ENCODE measurements around the gene LIPE. TPM values are rescaled to one million over a fixed set of nuclear protein-coding genes. Genes with fewer than 3 reads are reported as not detected.

The LIPE gene
- total and polyA plus RNA-seq, 4 donors: 3.6 to 7.7 (median 4.5) TPM

DNA sequence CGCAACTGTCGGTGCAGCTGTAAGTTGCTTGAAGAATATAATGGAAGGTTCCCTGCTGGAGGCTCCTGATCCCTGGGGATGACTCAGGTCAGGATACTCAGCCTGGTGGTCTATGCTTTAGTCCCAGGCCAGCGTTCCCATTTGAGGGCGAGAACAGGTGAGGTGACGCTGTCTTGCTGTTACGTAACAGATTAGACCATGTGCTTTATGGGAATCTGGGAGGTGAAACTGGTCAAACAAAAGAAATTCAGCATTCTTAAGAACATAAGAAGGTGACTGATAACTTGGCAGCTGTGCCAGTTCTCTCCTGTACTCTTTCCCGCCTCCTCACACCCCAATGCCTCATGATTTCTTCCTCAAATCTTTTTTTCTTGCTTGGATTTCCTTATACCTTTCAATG lies 15.6 kb upstream of the LIPE start, which contains the start of gene CXCL17:
CXCL17 (minus strand) TSS at position 114 of the 400 bp plus-strand sequence. CDS start 114 bp downstream, outside the sequence.
- Histone ChIP-seq H3K36me3 (ENCODE audit: control insufficient read depth in 4 of 4, insufficient read depth in 4 of 4, low read length in 4 of 4) (no peaks in the 10 kb centered on the region), H3K27me3 (ENCODE audit: control insufficient read depth in 3 of 3, insufficient read depth in 3 of 3, low read length in 2 of 3) (no peaks in the 10 kb centered on the region), H3K9me3 (ENCODE audit: control insufficient read depth in 4 of 4, insufficient read depth in 3 of 4, low read length in 3 of 4) (no peaks in the 10 kb centered on the region), H3K9ac (ENCODE audit: insufficient read depth in 1 of 2, low read length in 2 of 2) (peak within 1 kb of the TSS in 1 of 2 donors; percentile 16), H3K4me3 (peak within 1 kb of the TSS; percentile 5), H3K27ac (ENCODE audit: low read depth in 1 of 2, low read length in 1 of 2) (peak within 1 kb of the TSS in 1 of 2 donors; percentile 82), H3K4me1 (ENCODE audit: control insufficient read depth in 5 of 5, insufficient read depth in 5 of 5, low read length in 5 of 5) (peaks cover 0 to 30% (median 0%) of the 10 kb centered on the region in 5 donors)
- WGBS, 2 donors: 68 to 69% methylated on average over 7 of the region's 7 CpGs
- TF ChIP-seq, protein P1, sequence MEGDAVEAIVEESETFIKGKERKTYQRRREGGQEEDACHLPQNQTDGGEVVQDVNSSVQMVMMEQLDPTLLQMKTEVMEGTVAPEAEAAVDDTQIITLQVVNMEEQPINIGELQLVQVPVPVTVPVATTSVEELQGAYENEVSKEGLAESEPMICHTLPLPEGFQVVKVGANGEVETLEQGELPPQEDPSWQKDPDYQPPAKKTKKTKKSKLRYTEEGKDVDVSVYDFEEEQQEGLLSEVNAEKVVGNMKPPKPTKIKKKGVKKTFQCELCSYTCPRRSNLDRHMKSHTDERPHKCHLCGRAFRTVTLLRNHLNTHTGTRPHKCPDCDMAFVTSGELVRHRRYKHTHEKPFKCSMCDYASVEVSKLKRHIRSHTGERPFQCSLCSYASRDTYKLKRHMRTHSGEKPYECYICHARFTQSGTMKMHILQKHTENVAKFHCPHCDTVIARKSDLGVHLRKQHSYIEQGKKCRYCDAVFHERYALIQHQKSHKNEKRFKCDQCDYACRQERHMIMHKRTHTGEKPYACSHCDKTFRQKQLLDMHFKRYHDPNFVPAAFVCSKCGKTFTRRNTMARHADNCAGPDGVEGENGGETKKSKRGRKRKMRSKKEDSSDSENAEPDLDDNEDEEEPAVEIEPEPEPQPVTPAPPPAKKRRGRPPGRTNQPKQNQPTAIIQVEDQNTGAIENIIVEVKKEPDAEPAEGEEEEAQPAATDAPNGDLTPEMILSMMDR (IDR thresholded peaks at IDR 0.05; ENCODE audit: control extremely low read depth, extremely low read depth): no peak
- ATAC-seq (ENCODE audit: insufficient read depth, low FRiP score) (peak; percentile 45), DNase-seq (peak in 2 of 3 donors; percentile 56 to 78)

DNA sequence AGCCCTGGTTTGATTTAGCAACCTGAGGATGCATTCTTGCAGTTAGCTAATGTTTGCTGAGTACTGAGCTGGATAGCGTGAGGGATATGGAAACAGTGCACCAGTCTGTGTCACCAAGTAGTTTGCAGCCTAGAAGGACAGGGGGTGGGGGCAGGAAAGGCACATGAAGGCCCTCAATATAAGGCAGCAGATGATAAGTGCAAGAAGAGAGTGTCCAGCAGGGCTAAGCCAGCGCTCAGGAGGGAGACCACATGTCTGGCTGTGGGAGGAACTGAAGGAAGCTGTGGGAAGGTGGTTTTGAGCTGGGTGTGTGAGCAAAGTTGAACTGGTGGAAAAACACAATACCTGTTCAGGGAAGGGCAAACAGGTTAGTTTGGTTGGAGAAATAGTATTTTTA lies 13.9 kb upstream of the LIPE start:
- H3K9me3 ChIP-seq (ENCODE audit: control insufficient read depth in 4 of 4, insufficient read depth in 3 of 4, low read length in 3 of 4): no peaks in the 10 kb centered on the region
- no peaks in the 10 kb centered on the region for H3K36me3 ChIP-seq (ENCODE audit: control insufficient read depth in 4 of 4, insufficient read depth in 4 of 4, low read length in 4 of 4)
- peak in 2 of 3 donors; percentile 29 to 56 for DNase-seq
- 27 to 34% methylated on average over 2 of the region's 2 CpGs for WGBS, 2 donors
- H3K4me1 ChIP-seq (ENCODE audit: control insufficient read depth in 5 of 5, insufficient read depth in 5 of 5, low read length in 5 of 5): peaks cover 0 to 30% (median 0%) of the 10 kb centered on the region in 5 donors
- H3K27me3 ChIP-seq (ENCODE audit: control insufficient read depth in 3 of 3, insufficient read depth in 3 of 3, low read length in 2 of 3): no peaks in the 10 kb centered on the region
- ATAC-seq (ENCODE audit: insufficient read depth, low FRiP score): peak; percentile 23
- no peak overlapping the region for H3K4me3 ChIP-seq
- TF ChIP-seq, protein P1 (IDR thresholded peaks at IDR 0.05; ENCODE audit: control extremely low read depth, extremely low read depth): no peak
- no peak overlapping the region for H3K9ac ChIP-seq (ENCODE audit: insufficient read depth in 1 of 2, low read length in 2 of 2)
- H3K27ac ChIP-seq (ENCODE audit: low read depth in 1 of 2, low read length in 1 of 2): peak overlapping the region in 1 of 2 donors; percentile 82

DNA sequence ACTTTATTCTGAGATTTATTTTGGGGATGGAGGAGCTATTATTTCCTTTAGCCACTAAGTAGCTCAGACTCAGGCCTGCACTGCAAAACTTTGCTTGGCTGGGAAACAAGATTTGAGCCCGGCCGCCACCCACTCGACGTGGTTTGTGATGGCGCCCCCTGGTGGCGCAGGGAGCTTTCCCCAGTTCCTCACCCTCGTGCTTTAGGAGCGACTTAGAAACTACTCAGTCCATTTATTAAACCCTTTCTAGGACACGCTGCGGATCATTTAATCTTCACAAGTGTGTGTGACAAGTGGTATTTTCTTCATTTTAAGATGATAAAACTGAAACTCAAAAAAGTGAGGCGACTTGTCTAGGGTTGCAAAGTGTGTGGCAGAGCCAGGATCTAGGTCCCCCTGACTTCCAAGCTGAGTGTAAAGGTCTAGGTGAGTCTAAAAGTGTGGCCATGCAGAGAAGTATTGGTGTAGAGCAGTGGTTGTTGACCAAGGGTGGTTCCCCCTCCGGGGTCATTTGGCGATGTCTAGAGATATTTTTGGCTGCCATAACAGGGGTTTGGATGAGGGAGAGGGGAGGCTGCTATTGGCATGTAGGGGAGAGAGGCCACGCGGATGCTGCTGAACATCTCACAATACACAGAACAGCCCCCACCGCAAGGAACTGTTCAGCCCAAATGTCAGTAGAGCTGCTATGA lies 13.3 kb upstream of the LIPE start:
- Histone ChIP-seq H3K27ac (ENCODE audit: low read depth in 1 of 2, low read length in 1 of 2) (peak overlapping the region in 1 of 2 donors; percentile 82), H3K36me3 (ENCODE audit: control insufficient read depth in 4 of 4, insufficient read depth in 4 of 4, low read length in 4 of 4) (no peaks in the 10 kb centered on the region), H3K27me3 (ENCODE audit: control insufficient read depth in 3 of 3, insufficient read depth in 3 of 3, low read length in 2 of 3) (no peaks in the 10 kb centered on the region), H3K9me3 (ENCODE audit: control insufficient read depth in 4 of 4, insufficient read depth in 3 of 4, low read length in 3 of 4) (no peaks in the 10 kb centered on the region), H3K4me1 (ENCODE audit: control insufficient read depth in 5 of 5, insufficient read depth in 5 of 5, low read length in 5 of 5) (peaks cover 0 to 30% (median 0%) of the 10 kb centered on the region in 5 donors), H3K9ac (ENCODE audit: insufficient read depth in 1 of 2, low read length in 2 of 2) (no peak overlapping the region), H3K4me3 (no peak overlapping the region)
- TF ChIP-seq, protein P1 (IDR thresholded peaks at IDR 0.05; ENCODE audit: control extremely low read depth, extremely low read depth): peak; percentile 69
- ATAC-seq (ENCODE audit: insufficient read depth, low FRiP score): no peak
- peak; percentile 50 to 70 (median 69) for DNase-seq
- 22 to 23% methylated on average over 16 of the region's 16 CpGs for WGBS, 2 donors
